Activated T-helper 1 cell treated with anti-CD3 and anti-CD28 coated beads, Interleukin-2, amount 50 U/mL, for 16 hours (primary cell): ENCODE data around the gene REN.
A peak's percentile ranks its signal among the peaks of the same experiment; 100 is the strongest.

Source experiments
- DNase-seq, 2 donors: peaks; one replicate each; pipeline ENCODE4 v3.0.0-alpha.2; 2020; ENCODE audit warnings: low read depth in 1 of 2, low spot score in 1 of 2

The REN gene

GRCh38 chr1:204166219-204166618 lies at the start of gene REN:
TSS of gene REN (minus strand) at chr1:204166337. CDS start at chr1:204166293, 44 bp downstream.
- DNase-seq = no peak

GRCh38 chr1:204213668-204214662 lies 47.8 kb upstream of the REN start, which contains the start of gene GOLT1A:
TSS of gene GOLT1A (minus strand) at chr1:204213988. CDS start at chr1:204213906, 82 bp downstream.
- DNase-seq = no peak

GRCh38 chr1:204212715-204213114 lies 46.6 kb upstream of the REN start:
- no peak for DNase-seq

GRCh38 chr1:204211046-204211445 lies 44.9 kb upstream of the REN start:
- DNase-seq = no peak

GRCh38 chr1:204207136-204207616 lies 41.0 kb upstream of the REN start:
- DNase-seq = peak; percentile 55 to 64

GRCh38 chr1:204206121-204206520 lies 40.0 kb upstream of the REN start:
- no peak for DNase-seq

GRCh38 chr1:204205486-204205885 lies 39.3 kb upstream of the REN start:
- no peak for DNase-seq

GRCh38 chr1:204204944-204205343 lies 38.8 kb upstream of the REN start:
- no peak for DNase-seq

- no peak for DNase-seq
These were observed 37.1 kb upstream of the REN start for GRCh38 chr1:204203206-204203767.

- no peak for DNase-seq
These were observed 36.3 kb upstream of the REN start for GRCh38 chr1:204202481-204202880.

GRCh38 chr1:204201348-204202040 lies 35.4 kb upstream of the REN start:
- no peak for DNase-seq

GRCh38 chr1:204199579-204199978 lies 33.4 kb upstream of the REN start:
- no peak for DNase-seq

GRCh38 chr1:204198348-204199340 lies 32.5 kb upstream of the REN start:
- DNase-seq = no peak

GRCh38 chr1:204197068-204197467 lies 30.9 kb upstream of the REN start:
- DNase-seq = no peak

GRCh38 chr1:204196068-204196795 lies 30.1 kb upstream of the REN start, which contains the start of gene KISS1:
TSS of gene KISS1 (minus strand) at chr1:204196491. CDS start at chr1:204192876, 3,615 bp downstream.
- no peak for DNase-seq

- no peak for DNase-seq
These were observed 28.6 kb upstream of the REN start for GRCh38 chr1:204194771-204195170.

- DNase-seq = no peak
These were observed 27.9 kb upstream of the REN start for GRCh38 chr1:204194080-204194479.

GRCh38 chr1:204192589-204193352 lies 26.6 kb upstream of the REN start:
- DNase-seq = no peak

GRCh38 chr1:204192046-204192445 lies 25.9 kb upstream of the REN start:
- DNase-seq = no peak
